ENCODE measurements around the gene FBXW8.

GRCh38 chr12:117025481-117026151, 114.9 kb downstream of the FBXW8 start:
- peak; percentile 83 to 96 (median 90) for TF ChIP-seq CTCF (IDR thresholded peaks at IDR 0.05)
- TF ChIP-seq POLR2A (IDR thresholded peaks at IDR 0.05): no peak

All from esophagus squamous epithelium (tissue), 4 donors.